Ramos (cell line): Measurements from ENCODE around the gene UQCR11.

Source experiments
- in situ Hi-C: fragments of 300-500 bp; cut with MboI; formaldehyde crosslinking; loops from one replicate; pipeline ENCODE4 v1.14.3; 2022; ENCODE audit warnings: low sequenced_read_pairs; ENCODE audit not compliant: unreplicated experiment

Gene UQCR11

DNA sequence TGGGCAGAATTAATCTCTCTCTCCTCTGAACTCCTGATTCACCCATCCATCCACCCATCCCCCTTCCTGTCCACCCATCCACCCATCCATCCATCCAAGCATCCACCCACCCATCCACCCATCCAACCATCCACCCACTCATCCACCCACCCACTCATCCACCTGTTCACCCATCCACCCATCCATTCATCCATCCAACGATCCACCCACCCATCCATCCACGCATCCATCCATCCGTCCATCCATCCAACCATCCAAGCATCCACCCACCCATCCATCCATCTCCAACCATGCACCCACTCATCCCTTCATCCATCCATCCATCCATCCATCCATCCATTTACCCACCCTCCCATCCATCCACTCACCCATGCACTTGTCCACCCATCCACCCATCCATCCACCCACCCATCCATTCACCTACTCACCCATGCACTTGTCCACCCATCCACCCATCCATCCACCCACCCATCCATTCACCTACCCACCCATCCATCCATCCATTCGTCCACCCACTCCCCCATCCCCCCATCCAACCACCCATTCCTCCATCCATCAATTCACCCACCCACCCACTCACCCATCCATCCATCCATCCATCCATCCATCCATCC lies 55.8 kb downstream of the UQCR11 start:
- in situ Hi-C loops = loop anchor here (10.0 kb wide), 1 partner anchor 245 kb away; no protein-coding TSS in a partner anchor
